NCI-H748 (cell line): ENCODE data around the gene ALG11.
A peak's percentile ranks its signal among the peaks of the same experiment; 100 is the strongest.
"Not testable (repeated sequence)": the region's sequence is repeated elsewhere in the genome, so short reads cannot be mapped to it uniquely, and the experiment has no call there.

Source experiments
- DNase-seq: peaks from one replicate; lab custom pipeline; 2025; ENCODE audit not compliant: unreplicated experiment; lab: John Stamatoyannopoulos, UW

Gene ALG11

DNA sequence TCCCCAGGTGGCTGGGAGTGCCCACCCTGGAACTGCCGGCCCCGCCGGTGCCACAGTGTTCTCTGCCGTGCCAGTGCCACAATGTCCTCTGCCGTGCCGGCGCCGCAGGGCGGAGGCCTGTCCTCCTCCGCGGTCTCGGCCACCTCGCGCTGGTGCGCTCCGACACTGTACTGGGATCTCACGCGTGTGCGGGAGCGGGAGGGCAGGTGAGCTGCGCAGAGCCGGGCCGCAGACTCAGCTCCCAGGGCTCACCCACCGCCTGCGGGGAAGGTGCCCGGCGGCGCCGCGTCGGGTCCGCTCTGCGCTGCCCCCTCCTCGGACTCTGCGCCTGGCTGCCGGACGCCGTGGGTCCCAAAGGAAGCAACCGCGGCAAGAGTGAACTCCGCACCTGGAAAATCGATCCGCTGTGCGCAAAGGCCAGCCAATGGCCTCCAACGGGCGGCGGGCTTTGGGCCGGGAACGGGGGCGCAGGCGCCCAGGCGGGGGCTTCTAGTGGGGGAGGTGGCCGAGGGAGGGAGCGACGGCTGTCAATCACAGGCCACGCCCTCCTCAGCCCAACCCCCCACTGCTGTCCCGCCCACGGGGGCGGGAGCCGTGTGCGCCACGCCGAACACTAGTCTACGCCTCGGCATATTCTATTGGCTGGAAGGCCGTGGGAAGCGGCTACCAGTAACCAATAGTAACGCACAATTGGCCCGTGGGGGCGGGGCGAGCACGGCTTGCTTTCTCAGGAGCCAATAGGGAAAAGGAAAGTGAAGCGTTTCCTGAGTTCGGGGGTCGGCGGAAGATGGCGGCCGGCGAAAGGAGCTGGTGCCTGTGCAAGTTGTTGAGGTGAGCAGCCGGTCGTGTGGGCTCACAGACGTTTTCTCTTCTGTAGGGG is at the start of gene ALG11:
Gene ALG11 (plus strand): TSS at position 767 of the 880 bp plus-strand sequence. CDS start 21 bp downstream, at position 788.
- peak; percentile 98 for DNase-seq

GRCh38 chr13:51966186-51966585 is 46.0 kb upstream of the ALG11 start:
- no peak for DNase-seq

DNA sequence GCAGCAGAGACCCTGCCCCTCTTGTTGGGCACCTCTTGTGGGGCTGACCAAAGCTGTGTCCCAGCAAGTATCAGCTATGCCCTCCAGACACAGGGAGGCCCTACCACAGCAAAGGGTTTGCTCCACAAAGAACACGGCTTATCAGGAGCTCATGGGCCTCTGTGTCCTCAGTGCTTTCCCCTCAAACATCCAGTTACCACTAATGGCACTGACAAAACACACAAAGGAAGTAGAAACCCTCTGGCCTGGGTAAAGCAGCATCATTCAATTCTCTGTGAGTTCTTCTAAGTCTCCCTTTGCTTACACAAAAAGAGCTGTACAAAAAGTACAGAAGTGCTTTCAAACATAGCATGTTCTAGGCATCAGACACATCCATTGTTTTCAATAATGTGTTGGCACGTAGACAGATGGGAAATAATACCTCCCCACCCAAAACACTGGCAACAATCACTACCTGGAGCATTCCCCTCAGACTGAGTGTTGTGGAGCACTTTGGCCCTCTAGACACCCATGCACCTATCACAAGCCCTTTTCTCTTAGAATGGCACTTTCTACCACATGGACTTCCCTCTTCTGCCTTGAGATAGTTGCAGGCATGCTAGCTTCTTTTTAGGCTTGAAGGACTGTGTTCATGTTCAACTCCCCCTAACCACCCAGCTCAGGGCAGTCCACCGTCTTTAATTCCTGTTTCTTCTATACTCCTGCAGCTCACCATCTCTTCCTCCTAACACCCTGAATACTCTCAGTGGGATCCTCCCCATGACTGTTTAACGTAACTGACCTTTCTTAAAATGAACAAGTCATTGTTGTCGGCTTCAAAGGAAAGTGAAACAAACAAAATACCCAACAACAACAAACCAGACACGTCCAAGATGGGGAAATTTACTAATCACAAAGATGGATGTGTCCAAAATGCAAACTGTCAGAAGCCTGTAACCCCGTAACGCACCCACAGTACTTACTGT is 44.4 kb upstream of the ALG11 start:
- no peak for DNase-seq

DNA sequence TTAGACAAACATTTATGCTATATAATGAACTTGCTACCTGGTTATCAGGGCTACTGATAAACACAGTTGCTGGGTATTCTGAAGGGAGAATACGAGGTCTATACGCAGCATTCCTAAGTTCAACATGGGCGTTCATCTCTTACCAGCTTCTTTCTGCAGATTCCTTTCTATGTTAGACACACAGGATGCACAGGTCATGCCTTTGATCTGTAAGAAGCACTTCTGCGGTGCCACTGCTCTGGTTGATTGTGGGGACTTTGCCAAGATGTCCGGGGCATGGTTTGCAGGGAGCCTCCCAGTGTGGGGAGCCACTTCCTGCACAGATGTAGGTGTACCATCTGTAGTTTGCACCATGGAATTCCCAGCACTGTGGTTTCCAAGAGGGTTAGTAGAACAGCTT is 41.8 kb upstream of the ALG11 start:
- DNase-seq = no peak

DNA sequence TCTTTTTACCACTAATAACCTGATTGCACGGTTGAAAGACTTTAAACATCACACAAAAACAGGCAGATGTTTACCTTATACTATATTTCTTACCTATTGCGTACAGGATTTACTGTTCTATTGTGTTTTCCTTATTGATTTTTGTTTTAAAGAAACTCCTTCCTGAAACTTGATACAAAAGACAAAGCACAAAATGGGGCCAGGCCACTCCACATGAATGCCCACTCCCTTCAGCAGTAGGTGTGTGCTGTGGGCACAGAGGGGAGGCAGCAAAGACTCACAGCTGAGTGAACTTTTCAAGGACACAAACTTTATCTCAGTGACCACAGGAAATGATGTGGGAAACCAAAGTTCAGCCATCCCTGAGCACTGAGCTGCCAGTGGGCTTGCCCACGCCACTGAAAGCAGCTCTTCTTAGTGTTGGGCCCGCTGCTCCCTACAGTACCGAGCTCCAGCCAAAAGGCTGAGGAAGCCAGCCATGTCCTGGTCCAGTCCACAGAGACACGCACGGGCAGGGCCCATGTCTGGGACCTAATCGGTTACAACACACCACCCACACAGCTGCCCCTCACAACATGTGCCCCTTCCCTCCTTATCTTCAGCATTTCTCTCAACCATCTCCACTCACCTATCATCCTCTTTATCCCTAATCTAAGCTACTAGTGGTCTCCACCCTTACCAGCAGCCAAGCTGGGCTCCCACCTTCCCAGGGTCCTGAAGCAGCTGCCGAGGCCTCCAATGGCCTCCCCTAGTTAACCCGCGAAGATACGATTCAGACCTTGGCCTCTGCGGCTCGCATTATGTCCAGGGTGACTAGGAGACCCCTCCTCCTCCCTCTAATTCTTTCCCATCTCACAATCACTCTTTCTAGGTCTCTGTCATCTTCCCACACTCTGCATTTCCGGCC is 40.4 kb upstream of the ALG11 start:
- DNase-seq = peak; percentile 53

GRCh38 chr13:51974482-51974881 is 37.7 kb upstream of the ALG11 start:
- DNase-seq = no peak

DNA sequence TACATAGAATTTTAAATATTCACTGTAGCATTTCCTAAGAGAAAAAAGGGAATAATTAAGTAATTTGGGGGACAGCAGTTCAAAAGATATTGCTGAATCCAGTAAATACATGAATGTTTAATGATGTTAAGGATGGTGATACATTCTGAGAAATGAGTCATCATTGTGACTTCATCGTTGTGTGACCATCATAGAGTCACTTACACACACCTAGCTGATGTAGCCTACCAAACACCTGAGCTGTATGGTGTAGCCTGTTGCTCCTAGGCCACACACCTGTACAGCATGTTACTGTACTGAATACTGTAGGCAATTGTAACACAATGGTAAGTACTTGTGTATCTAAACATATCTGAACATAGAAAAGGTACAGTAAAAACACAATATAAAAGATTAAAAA is 35.8 kb upstream of the ALG11 start:
- DNase-seq = no peak

DNA sequence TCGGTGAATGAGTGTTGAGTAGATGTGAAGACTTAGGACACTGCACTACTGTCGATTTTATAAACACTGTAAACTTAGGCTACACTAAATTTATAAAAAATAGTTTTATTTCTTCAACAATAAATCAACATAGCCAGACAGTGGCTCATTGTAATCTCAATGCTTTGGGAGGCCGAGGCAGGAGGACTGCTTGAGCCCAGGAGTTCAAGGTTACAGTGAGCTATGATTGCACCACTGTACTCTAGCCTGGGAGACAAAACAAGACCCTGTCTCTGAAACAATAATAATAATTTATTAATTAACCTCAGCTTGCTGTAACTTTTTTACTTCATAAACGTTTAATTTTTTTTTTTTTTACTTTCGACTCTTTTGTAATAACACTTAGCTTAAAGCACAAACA is 35.3 kb upstream of the ALG11 start:
- DNase-seq = no peak

DNA sequence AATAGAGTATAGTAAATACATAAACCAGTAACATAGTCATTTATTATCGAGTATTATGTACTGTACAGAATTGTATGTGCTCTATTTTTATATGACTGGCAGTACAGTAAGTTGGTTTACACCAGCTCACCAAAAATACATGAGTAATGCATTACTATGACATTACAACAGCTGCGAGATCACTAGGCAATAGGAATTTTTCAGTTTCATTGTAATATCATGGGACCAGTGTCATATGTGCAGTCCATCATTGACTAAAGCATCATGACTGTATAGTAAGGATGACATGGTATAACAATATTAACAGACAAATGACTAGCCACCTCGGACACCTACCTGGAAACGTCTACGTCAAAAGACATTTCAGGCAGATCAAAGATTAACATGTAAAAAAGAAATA is 34.6 kb upstream of the ALG11 start:
- DNase-seq = no peak

DNA sequence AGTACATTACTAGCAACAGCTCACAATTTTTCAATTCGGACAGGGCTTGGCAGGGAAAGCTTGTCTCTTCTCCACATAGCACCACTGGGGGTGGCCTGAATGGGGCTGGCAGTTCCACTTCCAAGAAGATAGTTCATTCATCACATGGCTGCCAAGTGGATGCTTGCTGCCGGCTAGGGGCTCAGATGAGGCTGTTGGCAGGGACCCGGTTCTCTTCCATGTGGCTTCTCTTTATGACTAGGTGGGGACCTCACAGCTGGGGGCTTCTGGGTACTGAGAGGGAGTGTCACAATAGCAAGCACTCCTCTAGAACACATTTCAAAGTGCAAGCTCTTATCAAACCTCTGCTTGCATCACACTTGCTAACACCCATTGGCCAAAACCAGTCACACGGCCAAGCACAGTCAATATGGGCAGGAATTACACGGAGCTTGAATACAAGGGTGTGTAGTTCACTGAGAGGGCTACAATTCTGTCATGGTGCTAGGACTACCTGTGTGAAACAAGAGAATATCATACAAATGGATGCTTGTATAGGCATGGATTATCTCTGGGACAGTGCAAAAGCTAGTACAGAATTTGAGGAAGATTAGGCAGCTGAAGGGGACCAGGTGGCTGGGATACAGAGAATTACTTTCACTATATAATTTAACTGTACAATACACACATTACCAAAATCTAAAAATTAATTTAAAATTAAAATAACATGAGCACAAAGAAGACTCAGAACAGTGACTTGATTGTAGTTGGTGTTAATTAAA is 33.2 kb upstream of the ALG11 start:
- no peak for DNase-seq

- DNase-seq = no peak
Observed at GRCh38 chr13:51980908-51981307, 31.3 kb upstream of the ALG11 start.

GRCh38 chr13:51981355-51981754 is 30.8 kb upstream of the ALG11 start:
- no peak for DNase-seq

DNA sequence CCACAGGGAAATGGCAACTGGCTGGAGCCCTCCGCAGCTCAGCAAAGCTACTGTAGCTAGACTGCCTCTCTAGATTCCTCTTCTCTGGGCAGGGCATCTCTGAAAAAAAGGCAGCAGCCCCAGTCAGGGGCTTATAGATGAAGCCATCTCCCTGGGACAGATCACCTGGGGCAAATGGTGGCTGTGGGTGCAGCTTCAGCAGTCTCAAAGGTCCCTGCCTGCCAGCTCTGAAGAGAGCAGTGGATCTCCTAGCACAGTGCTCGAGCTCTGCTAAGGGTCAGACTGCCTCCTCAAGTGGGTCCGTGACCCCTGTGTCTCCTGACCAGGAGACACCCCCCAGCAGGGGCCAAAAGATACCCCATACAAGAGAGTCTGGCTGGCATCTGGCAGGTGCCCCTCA is 28.9 kb upstream of the ALG11 start:
- DNase-seq = not testable (repeated sequence)

DNA sequence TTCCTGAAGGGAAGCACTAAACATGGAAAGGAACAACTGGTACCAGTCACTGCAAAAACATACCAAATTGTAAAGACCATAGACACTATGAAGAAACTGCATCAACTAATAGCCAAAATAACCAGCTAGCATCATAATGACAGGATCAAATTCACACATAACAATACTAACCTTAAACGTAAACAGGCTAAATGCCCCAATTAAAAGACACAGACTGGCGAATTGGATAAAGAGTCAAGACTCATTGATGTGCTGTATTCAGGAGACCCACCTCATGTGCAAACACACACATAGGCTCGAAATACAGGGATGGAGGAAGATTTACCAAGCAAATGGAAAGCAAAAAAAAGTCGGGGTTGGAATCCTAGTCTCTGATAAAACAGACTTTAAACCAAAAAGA is 27.3 kb upstream of the ALG11 start:
- DNase-seq = peak; percentile 31

DNA sequence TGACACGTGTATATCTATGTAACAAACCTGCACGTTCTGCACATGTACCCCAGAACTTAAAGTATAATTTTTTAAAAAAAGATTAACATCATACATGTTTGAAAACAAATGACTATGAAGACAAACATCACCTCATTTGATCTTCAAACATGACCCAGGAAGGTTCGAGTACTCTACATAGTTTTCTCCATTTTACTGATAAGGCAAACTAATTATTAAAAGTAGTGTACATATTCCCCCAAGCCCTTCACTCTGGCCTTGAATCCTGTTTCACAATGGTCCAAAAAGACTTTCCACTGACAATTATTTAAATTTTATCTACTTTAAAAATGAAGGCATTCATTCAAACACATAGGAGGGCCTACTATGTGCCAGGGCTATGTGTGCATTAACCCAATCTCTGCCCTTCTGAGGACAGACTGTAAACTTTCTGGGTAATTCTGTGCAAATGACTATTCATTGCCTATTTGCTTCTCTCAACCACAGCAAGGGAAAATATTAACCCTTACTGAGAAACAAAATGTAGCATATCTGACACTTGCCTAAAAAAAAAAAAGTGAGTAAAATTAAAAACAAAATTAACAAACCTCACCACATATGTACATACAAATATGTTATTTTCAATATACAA is 23.1 kb upstream of the ALG11 start:
- no peak for DNase-seq

DNA sequence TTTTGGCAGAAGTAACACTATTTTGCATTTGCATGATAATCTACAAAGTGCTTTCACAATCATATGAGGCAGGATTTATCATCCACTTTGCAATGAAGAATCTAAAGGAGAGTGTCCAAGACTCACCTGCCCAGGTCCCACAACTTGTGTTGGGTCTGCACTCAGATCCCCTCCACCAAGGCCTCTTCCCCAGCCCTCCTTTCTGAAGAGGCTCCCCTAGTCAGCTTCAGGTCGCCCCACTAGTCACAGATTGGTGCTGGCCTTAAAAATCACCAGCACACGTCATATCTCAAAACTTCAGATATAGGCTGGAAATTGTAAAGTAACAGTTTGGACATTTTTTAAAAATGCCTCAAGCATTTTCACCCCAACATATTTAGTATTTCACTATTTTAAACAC is 18.5 kb upstream of the ALG11 start:
- DNase-seq = no peak

DNA sequence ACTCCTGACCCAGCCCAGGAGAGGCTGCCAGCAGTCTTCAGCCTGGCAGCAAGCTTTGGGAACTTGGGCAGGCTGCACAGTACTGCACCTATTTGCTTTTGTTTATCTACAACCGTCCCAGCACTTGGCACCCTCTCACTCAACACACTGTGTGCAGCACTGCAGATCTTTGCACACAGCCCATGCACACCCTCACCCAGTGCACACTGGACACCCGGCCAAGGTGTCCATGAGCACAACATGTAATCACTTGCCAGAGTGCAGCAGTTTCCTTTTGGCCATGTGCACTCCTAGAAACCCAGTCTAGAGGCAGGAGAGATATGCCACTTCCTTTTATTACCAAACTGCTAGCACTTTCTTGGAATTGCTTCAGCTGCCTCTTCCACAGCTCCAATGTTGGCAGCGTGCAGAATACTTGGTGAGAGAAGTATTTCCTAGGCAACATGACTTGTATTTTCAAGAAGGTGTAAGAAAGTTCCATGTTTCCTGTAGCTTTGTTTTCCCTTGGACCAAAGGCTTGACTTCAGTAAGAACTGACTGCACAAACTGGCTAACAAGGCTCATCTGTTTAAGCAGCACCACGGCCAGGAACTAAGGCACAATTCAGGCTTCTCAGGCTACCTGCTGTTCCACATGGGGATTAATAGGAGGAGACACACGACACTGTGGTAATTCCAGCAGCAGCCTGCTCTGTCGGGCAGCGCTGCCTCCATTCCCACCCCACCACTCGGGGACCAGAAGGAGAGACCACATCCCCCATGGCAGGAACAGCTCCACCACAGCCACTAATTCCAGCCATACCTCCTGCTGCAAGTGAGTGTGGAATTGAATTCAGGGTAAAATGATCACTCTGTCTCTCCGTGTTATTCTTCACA is 16.3 kb upstream of the ALG11 start:
- no peak for DNase-seq

DNA sequence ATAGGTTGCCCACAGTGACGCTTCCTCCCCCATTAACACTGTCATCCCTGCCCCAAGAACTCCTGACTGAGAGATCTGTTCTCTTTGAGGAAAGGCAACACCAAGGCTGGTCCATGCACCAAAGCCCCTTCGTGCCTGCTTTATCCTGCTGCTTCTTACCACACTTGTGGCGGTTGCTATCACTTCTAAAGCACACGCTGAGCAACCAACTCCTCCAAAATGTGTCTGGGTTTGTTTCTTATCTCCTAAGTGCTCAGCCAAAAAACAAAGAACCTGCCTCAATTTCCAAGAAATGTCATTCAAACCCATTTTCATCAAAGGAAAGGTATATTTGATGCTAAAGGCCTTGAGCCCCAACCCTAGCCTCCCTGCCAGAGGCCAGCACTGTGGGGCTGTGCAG is 15.6 kb upstream of the ALG11 start:
- DNase-seq = no peak

DNA sequence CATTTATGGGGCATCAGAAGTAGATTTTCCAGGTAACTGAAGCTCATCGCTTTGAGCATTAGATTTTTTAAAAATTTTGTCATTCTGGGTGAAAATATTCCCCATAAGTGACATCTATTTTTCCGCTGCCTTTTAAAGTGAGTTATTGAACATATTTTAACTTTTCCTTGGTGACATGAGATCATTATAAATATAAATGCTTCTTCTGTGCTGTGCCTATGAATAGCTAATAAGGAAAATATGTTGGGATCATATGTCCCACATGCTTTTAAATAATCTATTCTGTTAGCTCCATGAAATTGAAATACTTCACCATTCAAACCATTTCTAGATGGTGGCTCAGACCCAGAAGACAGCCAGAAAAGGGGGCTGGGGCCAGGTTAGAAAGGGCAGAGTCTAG is 15.0 kb upstream of the ALG11 start:
- DNase-seq = no peak
